NCI-H69 (cell line): ENCODE results near the gene DNAH5.

ENCODE experiments used
- DNase-seq: peaks from one replicate; lab custom pipeline; 2025; lab: John Stamatoyannopoulos, UW

DNAH5 gene

DNA sequence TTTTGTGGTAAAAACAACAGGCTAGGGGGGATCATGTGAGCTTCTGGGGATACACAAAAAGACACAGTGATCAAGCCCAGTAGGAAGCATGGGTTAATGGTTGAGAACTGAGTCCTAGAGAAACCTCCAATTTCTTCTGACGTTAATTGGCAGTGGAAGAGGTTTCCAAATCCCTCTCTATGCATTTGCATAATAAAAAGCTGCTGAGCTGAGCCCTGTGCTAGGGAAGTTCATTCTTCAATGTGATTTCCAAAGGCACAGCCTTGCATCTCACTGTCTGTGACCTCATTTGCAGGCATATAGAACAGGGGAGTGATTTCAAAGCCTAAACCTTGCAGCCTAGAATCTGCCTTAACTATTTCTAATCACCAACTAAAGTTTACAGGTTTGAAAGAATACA is 812 bp downstream of the DNAH5 start:
- DNase-seq = peak; percentile 31

DNA sequence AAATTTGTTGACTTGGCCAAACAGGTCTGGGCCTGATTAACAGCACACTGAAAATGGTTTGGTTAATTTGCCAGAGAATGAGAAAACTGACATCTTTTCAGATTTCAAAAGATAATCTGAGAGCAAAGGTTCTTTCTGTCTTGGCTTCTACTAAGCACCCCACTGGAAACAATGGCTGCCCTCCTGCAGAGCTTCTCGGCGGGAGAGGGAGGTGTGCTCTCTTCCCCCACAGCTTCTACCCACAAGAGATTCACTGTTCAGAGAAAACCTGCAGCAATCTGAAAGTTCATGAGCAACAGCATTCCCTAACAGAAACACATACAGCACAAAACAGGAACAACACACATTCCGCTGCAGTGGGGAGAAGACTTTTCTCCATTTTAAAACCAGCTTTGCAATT is 3.0 kb downstream of the DNAH5 start:
- peak; percentile 14 for DNase-seq

DNA sequence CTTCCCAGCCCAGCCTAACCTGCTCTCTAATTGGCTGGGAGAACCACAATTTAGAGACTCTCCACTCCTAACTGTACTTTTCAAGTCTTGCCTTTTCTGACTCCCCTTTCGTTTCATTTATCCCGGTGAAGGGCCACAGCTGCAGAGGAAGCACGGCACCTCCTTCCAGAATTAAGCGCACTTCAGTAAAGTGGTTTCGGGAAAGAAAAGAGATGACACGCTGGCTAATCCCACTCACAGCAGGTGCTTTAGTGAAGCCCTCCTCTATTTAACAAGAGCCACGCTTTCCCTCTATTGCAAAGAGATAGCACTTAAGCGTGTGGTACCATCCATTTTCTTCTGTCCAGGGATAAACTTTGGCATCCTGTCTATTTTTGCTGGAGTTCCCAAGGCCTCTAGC is 4.8 kb downstream of the DNAH5 start:
- DNase-seq = no peak

DNA sequence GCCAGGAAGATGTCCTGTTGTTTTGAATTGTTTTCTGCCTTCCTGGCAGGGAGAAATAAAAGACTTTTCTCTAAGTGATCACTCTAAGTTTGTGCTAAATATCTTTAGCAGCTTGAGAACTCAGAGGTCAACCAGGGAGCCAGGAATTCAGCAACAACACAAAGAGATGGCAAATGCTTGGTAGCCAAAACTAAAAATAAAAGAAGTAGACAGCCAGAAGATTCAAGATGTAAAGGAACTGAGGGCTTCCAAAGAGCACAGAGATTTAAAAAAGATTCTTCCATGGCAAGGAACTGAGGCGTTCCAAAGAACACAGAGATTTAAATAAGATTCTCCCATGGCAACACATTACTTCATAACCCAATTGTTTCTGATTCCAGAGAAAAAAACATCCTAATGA is 9.6 kb downstream of the DNAH5 start:
- DNase-seq = no peak

DNA sequence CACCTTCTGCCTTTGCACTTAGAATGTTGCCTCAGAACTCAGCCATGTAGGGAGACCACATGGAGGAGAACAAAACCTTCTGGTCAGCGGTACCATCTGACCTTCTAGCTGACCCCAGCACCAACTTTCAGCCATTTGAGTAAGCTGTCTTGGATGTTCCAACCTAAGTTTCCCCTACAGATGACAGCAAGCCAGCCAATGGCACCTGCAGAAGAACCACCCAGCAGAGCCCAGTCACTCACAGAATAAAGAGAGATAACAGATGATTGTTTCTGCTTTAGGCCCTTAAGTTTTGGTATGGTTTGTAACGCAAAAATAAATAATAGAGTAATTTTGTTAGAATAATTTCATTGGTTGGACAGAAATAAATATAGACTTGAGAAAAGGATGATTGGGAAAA is 10.4 kb downstream of the DNAH5 start:
- no peak for DNase-seq

DNA sequence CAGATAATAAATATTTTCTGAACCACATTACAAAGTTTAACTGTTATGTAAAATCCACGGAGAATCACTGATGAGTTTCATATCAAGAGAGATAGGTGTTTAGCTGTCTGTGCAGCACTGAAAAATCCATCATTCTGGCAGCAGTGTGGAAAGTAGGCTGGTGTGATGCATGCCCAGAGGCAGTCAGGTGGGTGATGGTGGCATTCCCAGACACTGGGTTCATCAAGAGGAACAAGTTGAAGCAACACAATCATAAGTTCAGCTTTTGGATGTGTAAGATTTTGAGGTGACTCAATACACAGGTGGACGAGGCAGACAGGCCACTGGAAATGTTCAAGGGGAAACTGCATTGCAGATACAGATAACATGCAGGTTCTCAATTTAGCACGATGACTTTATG is 11.9 kb downstream of the DNAH5 start:
- DNase-seq = no peak

DNA sequence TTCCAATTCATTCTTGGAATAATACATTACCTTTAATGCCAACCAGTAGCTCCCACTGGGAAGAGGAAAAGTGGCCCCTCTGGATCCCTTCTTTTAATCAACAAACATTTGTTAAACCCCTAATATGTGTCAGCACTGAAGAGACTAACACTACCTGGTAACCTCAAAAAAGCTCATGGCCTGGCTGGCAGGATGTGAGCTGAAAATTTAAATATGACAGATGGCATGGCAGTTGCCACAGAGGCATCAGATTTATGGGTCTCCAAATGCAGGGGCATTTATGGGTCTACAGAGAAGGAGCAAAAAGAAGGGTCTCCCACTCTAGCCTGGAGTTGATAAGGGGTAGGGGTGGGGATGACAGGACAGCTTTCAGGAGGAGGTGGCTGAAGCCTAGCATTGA is 12.5 kb downstream of the DNAH5 start:
- peak; percentile 6 for DNase-seq

DNA sequence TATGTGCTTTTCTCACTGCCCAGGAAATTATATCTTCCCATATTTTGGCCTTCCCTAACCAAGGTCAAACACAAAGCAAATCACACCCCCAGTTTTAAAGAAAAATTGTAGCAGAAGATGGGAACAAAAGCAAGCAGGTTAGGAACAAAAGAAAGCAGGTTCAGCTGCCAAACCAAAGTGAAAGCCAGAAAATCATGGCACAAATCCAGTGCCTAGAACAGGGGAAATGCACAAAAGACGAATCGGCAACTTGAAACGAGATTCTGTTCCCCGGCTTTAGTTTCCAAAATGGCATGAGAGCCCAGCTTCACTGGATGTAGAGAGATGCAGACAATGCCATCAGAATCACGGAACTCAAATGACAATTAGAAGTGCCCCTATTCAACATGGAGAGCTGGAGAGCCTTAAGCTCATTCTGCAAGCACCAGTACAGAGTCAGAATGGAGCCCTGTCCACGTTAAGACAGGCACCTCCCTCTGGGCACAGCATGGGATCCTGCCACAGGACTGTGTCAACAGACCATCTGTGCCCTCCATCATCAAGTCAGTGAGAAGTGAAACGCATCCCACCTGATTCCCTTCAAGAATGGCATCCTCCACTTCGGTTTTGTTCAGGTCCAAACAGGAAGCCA is 13.8 kb downstream of the DNAH5 start:
- DNase-seq = peak; percentile 70

DNA sequence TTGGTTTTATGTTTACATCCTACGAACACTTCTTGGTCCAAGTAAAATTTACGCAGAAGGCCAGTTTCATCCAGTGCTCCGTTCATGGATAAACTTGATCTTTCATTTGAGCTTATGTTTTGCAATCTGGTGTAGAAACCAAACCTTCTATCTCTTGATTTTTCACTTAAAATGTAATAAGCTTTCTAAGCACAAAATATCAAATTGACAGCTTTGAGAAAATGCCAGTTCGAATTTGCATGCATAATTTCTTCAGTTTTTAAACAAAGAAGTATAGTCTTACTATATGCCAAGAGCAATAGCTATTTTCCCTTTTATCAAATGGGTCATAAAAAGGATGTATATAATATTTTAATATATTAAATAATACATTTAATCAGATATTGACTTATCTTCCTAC is 17.8 kb downstream of the DNAH5 start:
- DNase-seq = no peak

DNA sequence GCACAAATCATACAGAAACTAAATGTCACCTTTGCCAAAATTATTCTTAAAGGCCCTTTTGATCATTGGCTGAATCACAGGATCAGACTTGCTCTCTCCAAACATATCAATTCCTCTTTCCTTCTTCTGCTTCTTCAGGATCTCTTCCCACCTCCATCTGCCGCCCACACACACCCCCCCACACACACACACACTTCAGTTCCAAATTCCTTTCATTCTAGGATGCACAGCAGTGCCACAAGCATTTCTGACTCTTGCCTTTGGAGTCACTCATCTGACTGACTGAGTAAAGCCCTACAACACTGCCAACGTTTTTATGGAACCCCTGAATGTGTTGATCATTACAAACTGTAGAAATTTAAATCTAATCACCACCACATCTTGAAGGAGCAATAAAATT is 22.9 kb downstream of the DNAH5 start:
- DNase-seq = no peak

DNA sequence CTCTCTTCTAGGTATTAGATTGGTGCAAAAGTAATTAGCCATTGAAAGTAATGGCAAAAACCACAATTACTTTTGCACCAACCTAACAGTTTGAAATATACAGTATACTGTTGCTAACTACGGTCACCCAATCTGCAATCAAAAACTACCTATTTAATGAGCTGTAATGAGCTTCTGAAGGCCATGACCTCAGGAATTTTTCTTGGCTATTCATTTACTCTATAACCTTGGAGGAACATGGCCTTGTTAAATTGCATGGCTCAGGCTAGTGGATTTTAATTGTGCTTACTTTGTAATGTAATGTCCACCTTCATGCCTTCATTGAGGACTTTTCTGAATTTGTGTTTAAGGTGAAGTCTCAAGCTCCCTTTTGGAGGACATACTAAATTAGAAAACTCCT is 24.7 kb downstream of the DNAH5 start:
- no peak for DNase-seq

DNA sequence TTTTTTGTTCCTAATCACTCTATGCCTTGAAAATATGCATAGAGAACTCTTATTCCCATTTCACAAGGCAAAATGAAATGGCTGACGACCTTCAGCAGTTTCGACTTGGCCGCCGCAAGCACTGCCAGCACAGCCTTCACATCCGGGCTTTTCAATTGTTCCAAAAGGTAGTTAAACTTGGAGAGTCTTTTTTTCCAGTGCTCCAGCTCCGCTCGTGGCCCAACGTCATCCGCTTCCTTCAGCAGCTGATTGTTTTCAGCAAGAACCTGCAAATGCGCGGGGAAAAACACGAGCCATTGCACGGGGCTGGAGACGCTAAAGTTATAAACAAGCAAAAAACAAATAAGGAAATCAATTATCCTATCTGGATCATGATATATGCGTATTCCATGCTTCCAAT is 25.4 kb downstream of the DNAH5 start:
- no peak for DNase-seq

DNA sequence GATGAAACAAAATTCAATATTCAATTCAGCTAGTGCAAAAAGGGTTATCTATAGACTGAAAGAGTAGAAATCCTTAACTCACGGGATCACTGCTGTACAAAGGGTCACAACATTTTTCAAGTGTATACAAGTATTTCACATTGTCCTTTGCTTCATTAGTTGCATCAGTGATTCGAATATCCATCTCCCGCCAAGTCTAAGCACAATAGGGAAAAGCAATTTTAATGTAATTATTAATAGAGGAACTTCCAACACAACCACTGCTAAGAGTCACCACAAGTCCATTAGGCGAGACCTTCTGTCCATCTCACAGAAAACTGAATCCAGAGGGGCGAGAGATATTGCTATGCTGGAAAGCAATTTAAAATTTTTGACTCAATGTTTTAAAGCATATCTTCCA is 27.4 kb downstream of the DNAH5 start:
- no peak for DNase-seq

DNA sequence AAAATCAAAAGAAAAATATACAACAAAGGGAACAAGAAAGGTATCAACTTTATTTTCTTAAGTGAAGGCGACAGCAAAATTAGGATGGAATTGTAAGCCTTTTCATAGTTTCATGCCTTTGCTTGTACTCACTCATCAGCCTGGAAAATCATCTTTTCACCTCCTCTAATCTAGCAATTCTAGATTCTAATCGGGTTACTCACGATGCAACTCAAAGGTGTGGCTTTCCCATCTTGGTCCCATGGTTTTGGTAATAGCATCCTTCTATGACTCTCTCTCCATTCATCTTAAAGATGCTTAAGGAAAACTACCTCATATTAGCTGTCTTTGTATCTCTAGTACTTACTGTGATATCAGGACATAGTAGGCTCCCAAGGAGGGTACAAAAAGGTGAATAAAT is 30.5 kb downstream of the DNAH5 start:
- DNase-seq = no peak

DNA sequence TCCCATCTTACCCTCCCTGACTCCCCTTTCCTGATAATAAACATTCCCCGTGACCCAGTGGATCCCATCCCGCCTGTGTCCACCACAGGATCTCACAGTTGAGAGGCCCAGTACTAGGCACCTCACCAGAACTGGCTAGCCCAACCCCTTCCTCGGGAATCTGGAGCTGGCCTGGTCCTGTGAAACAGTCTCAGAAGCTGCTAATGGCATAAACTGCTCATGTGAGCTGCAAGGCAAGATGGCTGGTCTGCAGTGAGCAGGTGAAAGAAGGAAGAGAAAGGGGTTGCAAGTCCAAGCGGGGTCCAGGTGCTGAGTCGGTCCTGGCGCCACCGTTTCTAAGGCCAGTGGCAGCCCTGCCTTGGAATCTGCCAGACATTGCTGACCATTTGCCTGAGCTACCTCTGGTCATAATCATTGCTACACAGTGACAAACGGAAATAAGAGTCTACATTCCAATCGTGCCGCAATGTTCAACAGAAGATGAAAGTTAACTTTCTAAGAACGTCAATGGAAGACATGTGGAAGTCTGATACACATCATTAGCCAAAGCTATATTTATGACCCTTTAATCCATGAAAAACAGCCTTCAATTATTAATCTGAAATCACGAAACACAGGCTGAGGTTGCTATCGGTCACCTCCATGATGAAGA is 33.7 kb downstream of the DNAH5 start:
- no peak for DNase-seq

DNA sequence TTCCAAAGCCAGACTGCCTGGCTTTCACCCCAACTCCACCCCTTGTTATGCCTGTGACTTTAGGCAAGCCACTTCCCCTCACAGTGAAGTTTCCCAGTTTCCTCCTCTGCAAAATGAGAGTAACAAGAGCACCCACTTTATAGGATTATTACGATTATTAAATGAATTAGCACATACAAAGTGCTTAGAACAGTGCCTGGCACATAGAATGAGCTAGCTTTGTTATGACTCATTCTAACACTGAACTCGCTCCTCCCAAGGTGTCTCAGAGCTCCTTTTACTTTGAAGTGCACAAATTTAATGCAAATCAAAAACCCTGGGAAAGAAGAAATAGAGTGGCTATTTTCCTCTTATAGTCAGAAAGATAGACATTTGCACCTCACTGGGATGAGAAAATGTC is 34.3 kb downstream of the DNAH5 start:
- no peak for DNase-seq

DNA sequence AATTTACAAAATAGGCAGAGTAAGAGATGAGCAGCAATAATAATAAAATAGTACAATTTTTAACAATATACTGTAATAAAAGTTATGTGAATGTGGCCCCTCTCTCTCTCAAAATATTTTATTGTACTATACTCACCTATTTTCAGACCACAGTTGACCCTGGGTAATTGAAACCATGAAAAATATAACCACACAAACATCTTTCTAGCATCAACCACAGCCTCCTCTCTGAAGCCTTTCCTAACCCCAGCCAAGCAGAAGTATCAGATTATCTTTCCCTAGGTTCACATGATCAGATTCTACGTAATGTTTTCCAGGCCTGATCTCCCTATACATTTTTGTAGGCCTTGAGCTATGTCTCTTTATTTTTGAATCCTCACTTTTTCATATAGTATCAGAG is 35.2 kb downstream of the DNAH5 start:
- DNase-seq = no peak

DNA sequence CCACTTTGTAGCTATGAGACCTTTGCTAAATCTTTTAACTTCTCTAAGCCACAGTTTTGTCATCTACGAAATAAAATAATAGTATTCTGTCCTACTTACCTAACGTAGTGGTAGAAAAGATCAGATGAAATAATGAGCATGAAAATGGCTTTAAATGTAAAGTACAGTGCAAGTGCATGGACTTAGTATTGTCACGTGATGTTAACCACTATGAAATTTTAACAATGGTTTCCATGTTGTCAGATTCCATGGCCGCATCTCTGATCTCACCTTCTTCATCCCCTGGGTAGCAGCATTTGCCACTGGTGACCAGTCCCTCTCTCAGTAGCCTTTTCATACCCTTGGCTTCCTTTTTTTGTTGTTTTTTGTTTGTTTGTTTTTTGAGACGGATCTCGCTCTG is 45.9 kb downstream of the DNAH5 start:
- DNase-seq = no peak

DNA sequence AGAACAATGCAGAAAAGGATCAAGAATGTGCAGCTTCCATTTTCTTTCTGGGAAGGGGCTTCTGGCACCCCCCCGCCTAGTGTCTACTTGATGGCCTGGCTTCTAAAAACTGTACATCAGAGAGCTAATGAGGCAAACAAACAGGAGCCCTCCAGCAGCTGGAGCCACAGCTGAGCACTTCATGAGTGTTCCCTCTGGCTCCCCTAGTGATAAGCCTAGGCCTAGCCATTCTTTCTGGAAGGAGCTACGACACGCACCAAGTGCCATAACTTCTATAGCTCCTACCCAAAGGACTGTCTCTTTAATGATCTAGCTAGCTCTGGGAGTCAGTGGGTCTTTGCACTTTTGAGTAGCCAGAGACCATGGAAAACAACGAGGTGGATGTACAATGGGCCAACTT is 66.1 kb downstream of the DNAH5 start:
- no peak for DNase-seq

DNA sequence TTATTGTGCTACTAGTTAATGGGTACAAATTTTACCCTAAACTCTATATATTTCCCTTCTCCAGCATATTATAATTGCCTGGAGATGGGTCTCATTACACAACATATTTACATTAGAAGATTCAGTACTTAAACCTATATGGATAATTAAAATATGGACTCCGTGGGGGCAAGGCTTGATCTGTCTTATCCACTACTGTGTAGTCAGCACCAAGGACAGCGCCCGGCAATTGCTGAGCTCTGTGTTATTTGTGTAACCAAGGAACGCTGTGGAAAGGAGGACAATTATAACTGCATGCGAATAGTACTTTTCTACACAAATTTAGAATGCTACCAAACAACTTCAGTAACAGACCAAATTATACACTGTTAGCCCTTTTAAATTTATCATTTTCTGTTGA is 77.7 kb downstream of the DNAH5 start:
- no peak for DNase-seq

DNA sequence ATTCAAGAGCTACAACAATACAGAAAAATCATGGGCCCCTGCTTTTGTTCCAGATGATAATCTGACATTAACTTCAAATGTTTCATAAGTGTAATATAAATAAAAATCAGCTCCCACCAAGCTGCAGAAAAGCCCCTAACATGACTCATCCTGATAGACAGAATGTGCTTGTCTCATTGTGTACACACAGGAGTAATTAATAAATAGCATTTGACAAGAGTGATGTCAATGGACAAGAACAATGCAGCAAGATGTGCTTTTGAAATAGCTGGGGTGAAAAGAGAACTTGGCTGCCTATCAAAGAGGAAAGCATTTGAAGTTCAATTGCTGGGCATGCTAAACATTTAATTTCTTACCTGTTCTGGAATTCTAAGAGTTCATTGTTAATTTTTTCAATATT is 79.2 kb downstream of the DNAH5 start:
- DNase-seq = peak; percentile 17

DNA sequence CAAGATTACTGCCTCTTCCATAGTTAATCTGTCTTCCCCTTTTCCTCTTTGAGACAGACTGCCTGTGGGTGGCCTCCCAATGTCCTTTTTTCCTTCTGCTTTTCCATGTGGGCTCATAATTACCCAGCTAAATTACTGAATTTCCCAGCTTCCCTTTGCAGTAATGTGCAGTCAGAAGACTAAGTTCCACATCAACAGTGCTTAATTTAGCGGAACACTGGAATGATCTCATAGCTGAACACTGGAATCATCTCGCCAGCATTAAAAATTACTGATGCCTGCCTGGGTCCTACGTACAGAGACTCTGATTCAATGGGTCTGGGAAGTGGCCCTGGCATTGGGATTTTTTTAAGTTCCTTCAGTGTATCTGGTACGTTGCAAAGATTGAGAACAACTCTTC is 84.3 kb downstream of the DNAH5 start:
- peak; percentile 11 for DNase-seq

DNA sequence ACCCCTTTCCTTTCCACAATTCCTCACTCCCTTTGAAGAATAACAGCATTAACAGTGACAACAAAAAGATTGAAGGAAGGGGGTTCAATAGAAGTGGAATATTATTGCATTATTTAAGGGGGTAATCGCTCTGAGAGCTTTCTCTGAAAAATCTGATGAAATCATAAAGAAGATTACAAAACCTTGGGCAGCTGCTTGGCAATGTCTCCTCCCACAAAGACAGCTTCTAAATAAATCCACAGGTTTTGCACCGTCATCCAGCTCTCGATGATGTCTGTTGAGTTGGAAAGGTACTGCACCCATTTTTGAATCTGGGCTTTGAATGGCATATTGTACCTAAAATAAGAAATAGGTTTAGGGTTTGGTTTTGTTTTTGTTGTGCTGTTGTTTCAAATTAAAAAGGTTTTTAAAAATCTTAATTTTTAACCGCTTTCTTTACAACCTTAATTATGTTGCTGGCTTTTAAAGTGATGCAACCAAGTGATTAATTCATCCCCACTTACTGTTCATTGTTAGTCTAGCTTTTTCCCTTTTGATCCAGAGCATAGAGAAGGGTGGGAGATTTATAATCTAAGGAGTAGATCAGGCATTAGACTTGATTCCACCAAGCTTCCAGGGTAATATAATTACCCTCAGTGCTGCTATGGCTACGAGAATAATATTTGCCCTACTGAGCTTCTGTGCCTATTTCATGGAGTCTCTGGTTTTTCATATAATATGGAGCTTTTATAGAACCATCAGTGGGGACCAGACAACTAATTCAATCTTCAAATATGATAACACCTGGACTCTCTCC is 85.0 kb downstream of the DNAH5 start:
- DNase-seq = no peak
